Measurements from ENCODE around the gene CPN1. TPM values are rescaled to one million over a fixed set of nuclear protein-coding genes. Genes with fewer than 3 reads are reported as not detected.

Gene CPN1
- total RNA-seq, 1 donor from 2014 or later: not detected

- DNase-seq (ENCODE audit: low spot score): peak; percentile 77
- peaks cover 23% of the 10 kb centered on the region for H3K27me3 Mint-ChIP-seq (ENCODE audit: insufficient read depth)
- intact Hi-C loops (cut with micrococcal nuclease): loop anchor here (1.0 to 10.0 kb wide), 5 partner anchors 37 to 278 kb away; partner anchors contain the start of genes COX15, CUTC and ERLIN1
- H3K4me1 Mint-ChIP-seq (ENCODE audit: low read depth): peaks cover 45% of the 10 kb centered on the region
- peak within 1 kb of the TSS; percentile 91 for H3K4me3 Mint-ChIP-seq
- H3K9me3 Mint-ChIP-seq: no peaks in the 10 kb centered on the region
- peak within 1 kb of the TSS; percentile 83 for H3K27ac Mint-ChIP-seq
- no peaks in the 10 kb centered on the region for H3K36me3 Mint-ChIP-seq (ENCODE audit: low read depth)
Observed at GRCh38 chr10:100009793-100010676, 71.6 kb downstream of the CPN1 start, which contains the start of gene DNMBP. TSS of gene DNMBP (minus strand) at chr10:100009947. CDS start at chr10:99972124, 37,823 bp downstream.

- H3K27ac Mint-ChIP-seq: no peak overlapping the region
- peak overlapping the region; percentile 84 for H3K4me3 Mint-ChIP-seq
- H3K4me1 Mint-ChIP-seq (ENCODE audit: low read depth): peaks cover 47% of the 10 kb centered on the region
- intact Hi-C loops (cut with micrococcal nuclease): loop anchor here (1.0 to 10.0 kb wide), 5 partner anchors 37 to 277 kb away; partner anchors contain the start of genes COX15, CUTC and ERLIN1
- no peaks in the 10 kb centered on the region for H3K9me3 Mint-ChIP-seq
- peaks cover 23% of the 10 kb centered on the region for H3K27me3 Mint-ChIP-seq (ENCODE audit: insufficient read depth)
- no peaks in the 10 kb centered on the region for H3K36me3 Mint-ChIP-seq (ENCODE audit: low read depth)
- no peak for DNase-seq (ENCODE audit: low spot score)
Observed at GRCh38 chr10:100009283-100009792, 72.3 kb downstream of the CPN1 start.

- Mint-ChIP-seq H3K4me3 (peak overlapping the region; percentile 84), H3K27ac (no peak overlapping the region), H3K36me3 (ENCODE audit: low read depth) (no peaks in the 10 kb centered on the region), H3K27me3 (ENCODE audit: insufficient read depth) (peaks cover 23% of the 10 kb centered on the region), H3K4me1 (ENCODE audit: low read depth) (peaks cover 42% of the 10 kb centered on the region), H3K9me3 (no peaks in the 10 kb centered on the region)
- no peak for DNase-seq (ENCODE audit: low spot score)
- intact Hi-C loops (cut with micrococcal nuclease): loop anchor here (1.0 to 10.0 kb wide), 5 partner anchors 38 to 276 kb away; partner anchors contain the start of genes COX15, CUTC and ERLIN1
Observed at GRCh38 chr10:100008708-100009282, 72.9 kb downstream of the CPN1 start.

GRCh38 chr10:100008142-100008522 is 73.5 kb downstream of the CPN1 start:
- Mint-ChIP-seq H3K4me1 (ENCODE audit: low read depth) (peaks cover 41% of the 10 kb centered on the region), H3K4me3 (peak overlapping the region; percentile 84), H3K9me3 (no peaks in the 10 kb centered on the region), H3K27ac (no peak overlapping the region), H3K27me3 (ENCODE audit: insufficient read depth) (peaks cover 21% of the 10 kb centered on the region), H3K36me3 (ENCODE audit: low read depth) (no peaks in the 10 kb centered on the region)
- no peak for DNase-seq (ENCODE audit: low spot score)
- intact Hi-C loops (cut with micrococcal nuclease): loop anchor here (2.0 to 10.0 kb wide), 3 partner anchors 39 to 276 kb away; partner anchors contain the start of genes COX15, CUTC and ERLIN1

GRCh38 chr10:100007231-100008141 is 74.2 kb downstream of the CPN1 start:
- intact Hi-C loops (cut with micrococcal nuclease): loop anchor here (2.0 to 10.0 kb wide), 3 partner anchors 39 to 275 kb away; partner anchors contain the start of genes COX15, CUTC and ERLIN1
- peaks cover 41% of the 10 kb centered on the region for H3K4me1 Mint-ChIP-seq (ENCODE audit: low read depth)
- no peak overlapping the region for H3K27ac Mint-ChIP-seq
- H3K27me3 Mint-ChIP-seq (ENCODE audit: insufficient read depth): peaks cover 17% of the 10 kb centered on the region
- H3K9me3 Mint-ChIP-seq: no peaks in the 10 kb centered on the region
- no peak for DNase-seq (ENCODE audit: low spot score)
- no peaks in the 10 kb centered on the region for H3K36me3 Mint-ChIP-seq (ENCODE audit: low read depth)
- H3K4me3 Mint-ChIP-seq: peak overlapping the region; percentile 84

- H3K27me3 Mint-ChIP-seq (ENCODE audit: insufficient read depth): peaks cover 14% of the 10 kb centered on the region
- intact Hi-C loops (cut with micrococcal nuclease): loop anchor here (5.0 to 10.0 kb wide), 2 partner anchors 178 to 274 kb away; partner anchors contain the start of genes COX15, CUTC and ERLIN1
- no peak for DNase-seq (ENCODE audit: low spot score)
- H3K27ac Mint-ChIP-seq: no peak overlapping the region
- no peaks in the 10 kb centered on the region for H3K9me3 Mint-ChIP-seq
- no peak overlapping the region for H3K4me3 Mint-ChIP-seq
- peaks cover 41% of the 10 kb centered on the region for H3K4me1 Mint-ChIP-seq (ENCODE audit: low read depth)
- H3K36me3 Mint-ChIP-seq (ENCODE audit: low read depth): no peaks in the 10 kb centered on the region
Observed at GRCh38 chr10:100006243-100006886, 75.3 kb downstream of the CPN1 start.

- intact Hi-C loops (cut with micrococcal nuclease): loop anchor here (5.0 to 10.0 kb wide), 2 partner anchors 180 to 273 kb away; partner anchors contain the start of genes COX15, CUTC and ERLIN1
- no peaks in the 10 kb centered on the region for H3K9me3 Mint-ChIP-seq
Observed at GRCh38 chr10:100004805-100005510, 76.7 kb downstream of the CPN1 start.

GRCh38 chr10:100000109-100000644 is 81.5 kb downstream of the CPN1 start:
- H3K36me3 Mint-ChIP-seq (ENCODE audit: low read depth): no peaks in the 10 kb centered on the region
- H3K27me3 Mint-ChIP-seq (ENCODE audit: insufficient read depth): no peaks in the 10 kb centered on the region
- no peak overlapping the region for H3K4me3 Mint-ChIP-seq
- intact Hi-C loops (cut with micrococcal nuclease): loop anchor here (10.0 kb wide), 1 partner anchor 185 kb away; the partner anchor contains the start of gene ERLIN1
- peaks cover 3% of the 10 kb centered on the region for H3K4me1 Mint-ChIP-seq (ENCODE audit: low read depth)
- H3K27ac Mint-ChIP-seq: peak overlapping the region; percentile 70
- H3K9me3 Mint-ChIP-seq: no peaks in the 10 kb centered on the region
- no peak for DNase-seq (ENCODE audit: low spot score)

More at GRCh38 chr10:100004805-100005510, 76.7 kb downstream of the CPN1 start:
- Mint-ChIP-seq H3K36me3 (ENCODE audit: low read depth) (no peaks in the 10 kb centered on the region), H3K4me3 (no peak overlapping the region), H3K27me3 (ENCODE audit: insufficient read depth) (peaks cover 11% of the 10 kb centered on the region), H3K27ac (no peak overlapping the region), H3K4me1 (ENCODE audit: low read depth) (peaks cover 32% of the 10 kb centered on the region)
- no peak for DNase-seq (ENCODE audit: low spot score)

- H3K4me1 Mint-ChIP-seq (ENCODE audit: low read depth): peaks cover 2% of the 10 kb centered on the region
- DNase-seq (ENCODE audit: low spot score): no peak
- intact Hi-C loops (cut with micrococcal nuclease): loop anchor here (10.0 kb wide), 1 partner anchor 185 kb away; the partner anchor contains the start of gene ERLIN1
Observed at GRCh38 chr10:99999319-100000108, 82.2 kb downstream of the CPN1 start.

GRCh38 chr10:99998889-99999288 is 82.8 kb downstream of the CPN1 start:
- Mint-ChIP-seq H3K9me3 (no peaks in the 10 kb centered on the region), H3K27me3 (ENCODE audit: insufficient read depth) (no peaks in the 10 kb centered on the region), H3K4me3 (no peak overlapping the region), H3K36me3 (ENCODE audit: low read depth) (no peaks in the 10 kb centered on the region), H3K4me1 (ENCODE audit: low read depth) (peaks cover 8% of the 10 kb centered on the region), H3K27ac (no peak overlapping the region)
- intact Hi-C loops (cut with micrococcal nuclease): no loop called here
- no peak for DNase-seq (ENCODE audit: low spot score)

More at GRCh38 chr10:99999319-100000108, 82.2 kb downstream of the CPN1 start:
- no peaks in the 10 kb centered on the region for H3K36me3 Mint-ChIP-seq (ENCODE audit: low read depth)
- no peak overlapping the region for H3K4me3 Mint-ChIP-seq
- peak overlapping the region; percentile 70 for H3K27ac Mint-ChIP-seq
- no peaks in the 10 kb centered on the region for H3K27me3 Mint-ChIP-seq (ENCODE audit: insufficient read depth)
- H3K9me3 Mint-ChIP-seq: no peaks in the 10 kb centered on the region
